Activated CD8-positive, alpha-beta memory T cell treated with anti-CD3 and anti-CD28 coated beads for 36 hours (primary cell): ENCODE results near the gene BUD13. TPM values are rescaled to one million over a fixed set of nuclear protein-coding genes. Genes with fewer than 3 reads are reported as not detected.

Source experiments
- CTCF ChIA-PET: fragments of 350-600 bp; sonication (Branson Sonifier 250); formaldehyde crosslinking; loops from one replicate; lab custom pipeline; 2021; ENCODE audit warnings: antibody characterized with exemption; lab: Charles Lee
- POLR2A ChIA-PET: fragments of 350-600 bp; sonication (Branson Sonifier 250); formaldehyde crosslinking; loops from one replicate; lab custom pipeline; 2021; ENCODE audit warnings: antibody characterized with exemption; lab: Charles Lee
- total RNA-seq, 2 experiments: library from RNA; stranded (reverse); gene quantifications; one replicate each; pipeline ENCODE4 v1.2.3, GENCODE V29; 2021

BUD13 gene
- total RNA-seq, 2 experiments from 2014 or later = 32.1 to 33.6 TPM

GRCh38 chr11:116707161-116707629 is 65.6 kb downstream of the BUD13 start:
- ChIA-PET POLR2A (no interaction called here), CTCF (no interaction called here)

- CTCF ChIA-PET = interaction anchor here (0.9 kb wide), 1 partner anchor 12 kb away, joined by 3 read pairs; no protein-coding TSS in a partner anchor
- POLR2A ChIA-PET = no interaction called here
These were observed 69.4 kb downstream of the BUD13 start for GRCh38 chr11:116703421-116703820.

GRCh38 chr11:116702772-116703385 is 69.9 kb downstream of the BUD13 start:
- CTCF ChIA-PET = interaction anchor here (0.9 kb wide), 1 partner anchor 11 kb away, joined by 3 read pairs; no protein-coding TSS in a partner anchor

GRCh38 chr11:116701876-116702275 is 70.9 kb downstream of the BUD13 start:
- POLR2A ChIA-PET = no interaction called here
- CTCF ChIA-PET = interaction anchor here (0.8 kb wide), 1 partner anchor 10 kb away, joined by 3 read pairs; no protein-coding TSS in a partner anchor

More at GRCh38 chr11:116702772-116703385, 69.9 kb downstream of the BUD13 start:
- POLR2A ChIA-PET = no interaction called here

GRCh38 chr11:116701297-116701801 is 71.4 kb downstream of the BUD13 start:
- ChIA-PET CTCF (no interaction called here), POLR2A (no interaction called here)

- CTCF ChIA-PET = no interaction called here
- POLR2A ChIA-PET = no interaction called here
These were observed 72.1 kb downstream of the BUD13 start for GRCh38 chr11:116700586-116701220.

Other genes starting within 250 kb of the BUD13 start
- gene ZPR1, start 15.0 kb upstream of the BUD13 start, total RNA-seq = 100 to 1,000 TPM; 111 to 112 TPM
- gene APOA5, start 18.9 kb upstream of the BUD13 start, total RNA-seq = not detected
- not detected for gene APOA4, start 50.3 kb upstream of the BUD13 start, total RNA-seq
- gene APOC3, start 56.9 kb upstream of the BUD13 start, total RNA-seq = not detected
- under 1 TPM in 1 of 2 experiments, not detected in 1; 0.34 TPM for gene APOA1, start 64.6 kb upstream of the BUD13 start, total RNA-seq